IPS DF 4.7 (cell line): ENCODE results near the gene GNE.
A peak's percentile ranks its signal among the peaks of the same experiment; 100 is the strongest.
"Not testable (repeated sequence)": the region's sequence is repeated elsewhere in the genome, so short reads cannot be mapped to it uniquely, and the experiment has no call there.

Experiments
- DNase-seq: peaks from one replicate; pipeline ENCODE4 v3.0.0-alpha.2; 2013; ENCODE audit warnings: low spot score; ENCODE audit errors: extremely low read depth

Gene GNE

DNA sequence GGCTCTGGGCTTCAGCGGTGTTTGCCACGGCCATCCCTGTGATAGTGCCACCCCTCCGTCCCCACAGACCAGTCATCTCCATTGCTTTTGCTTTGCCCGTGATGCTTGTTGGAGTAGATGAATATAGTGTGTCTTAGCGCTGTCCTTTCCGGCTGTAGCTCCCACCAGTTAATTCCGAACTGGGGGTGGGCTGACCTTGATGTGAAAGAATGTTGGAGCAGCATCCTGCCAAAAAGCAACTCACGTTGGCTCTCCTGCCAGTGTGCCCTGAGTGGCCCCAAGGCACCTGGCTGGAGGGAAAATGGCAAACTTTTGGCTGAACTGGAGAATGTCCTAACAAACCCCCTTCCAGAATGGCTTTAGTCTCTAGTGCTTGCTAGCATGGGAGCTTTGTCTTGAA lies 47.5 kb downstream of the GNE start:
- DNase-seq, result no peak

DNA sequence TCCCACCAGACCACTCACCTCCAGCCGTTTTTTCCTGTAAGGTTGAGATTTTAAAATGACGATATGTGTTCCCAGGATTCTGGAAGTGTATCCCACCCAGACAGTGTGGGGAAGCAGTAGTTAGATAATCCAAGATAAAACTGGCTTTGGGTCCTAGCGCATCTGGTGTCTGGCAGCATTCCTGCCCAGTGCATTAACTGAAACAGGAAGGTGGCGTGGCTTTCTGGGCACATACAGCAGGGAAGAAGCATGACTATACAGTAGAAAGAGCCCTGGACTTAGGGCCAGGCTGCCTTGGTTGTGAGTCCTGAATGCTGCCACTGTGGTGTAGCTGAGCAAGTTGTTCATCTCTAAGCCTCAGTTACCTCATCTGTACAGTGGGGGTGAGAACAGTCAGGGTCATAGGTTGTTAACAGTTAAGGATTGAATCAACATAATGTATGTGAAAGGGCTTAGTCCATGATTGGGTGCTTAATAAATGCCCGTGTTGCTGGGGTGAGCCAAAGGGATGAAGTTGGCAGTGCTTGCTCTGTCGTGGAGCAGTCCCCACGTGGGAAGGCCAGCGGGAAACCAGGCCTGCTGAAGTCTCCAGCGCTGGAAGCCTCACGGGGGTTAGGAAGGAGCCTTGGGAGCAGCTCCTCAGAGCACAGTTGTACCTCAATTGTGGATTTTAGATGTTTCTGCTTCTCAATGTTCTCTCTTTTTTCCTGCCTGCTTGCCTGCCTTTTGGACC lies 49.6 kb downstream of the GNE start:
- DNase-seq, result no peak

DNA sequence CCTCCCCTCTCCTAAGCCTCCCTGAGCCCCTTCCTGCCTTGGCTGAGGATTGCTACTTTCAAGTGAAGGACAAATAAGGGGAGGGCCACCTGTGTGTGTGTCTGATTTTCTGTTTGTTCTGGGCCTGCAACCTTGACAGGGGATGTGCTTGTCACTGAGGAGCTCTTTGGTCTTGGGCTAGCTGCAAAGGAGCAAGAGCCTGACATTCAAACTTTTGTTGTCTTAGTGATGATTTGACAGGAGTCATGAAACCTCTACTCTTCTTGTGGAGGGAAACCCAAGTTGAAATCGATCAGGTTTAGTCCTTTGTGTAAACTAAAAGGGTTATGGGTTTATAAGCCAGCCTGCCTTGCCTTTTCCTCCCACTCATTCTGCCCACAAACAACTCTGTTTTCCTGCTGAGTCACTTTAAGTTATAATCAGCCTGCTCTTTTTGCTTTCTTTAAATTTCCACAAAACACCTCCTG lies 50.7 kb downstream of the GNE start:
- no peak for DNase-seq

DNA sequence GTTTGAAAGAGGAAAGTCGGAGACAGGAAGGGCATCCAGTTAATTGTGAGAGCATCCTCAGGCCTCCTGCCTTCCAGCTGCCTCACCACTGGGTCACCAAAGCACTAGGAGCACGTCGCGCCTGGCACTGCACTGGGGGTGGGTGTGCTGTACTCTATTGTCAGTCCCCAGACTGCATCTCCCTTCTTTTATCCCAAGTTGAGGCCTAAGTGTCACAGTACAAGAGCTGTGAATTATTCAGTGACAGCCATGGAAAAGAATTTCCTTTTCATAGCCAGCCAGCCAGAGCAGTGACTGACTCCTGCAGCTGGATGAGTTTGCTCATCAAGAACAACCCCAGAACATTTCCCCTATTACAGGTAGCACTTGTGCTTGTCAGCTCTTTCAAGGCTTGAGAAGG lies 51.2 kb downstream of the GNE start:
- no peak for DNase-seq

DNA sequence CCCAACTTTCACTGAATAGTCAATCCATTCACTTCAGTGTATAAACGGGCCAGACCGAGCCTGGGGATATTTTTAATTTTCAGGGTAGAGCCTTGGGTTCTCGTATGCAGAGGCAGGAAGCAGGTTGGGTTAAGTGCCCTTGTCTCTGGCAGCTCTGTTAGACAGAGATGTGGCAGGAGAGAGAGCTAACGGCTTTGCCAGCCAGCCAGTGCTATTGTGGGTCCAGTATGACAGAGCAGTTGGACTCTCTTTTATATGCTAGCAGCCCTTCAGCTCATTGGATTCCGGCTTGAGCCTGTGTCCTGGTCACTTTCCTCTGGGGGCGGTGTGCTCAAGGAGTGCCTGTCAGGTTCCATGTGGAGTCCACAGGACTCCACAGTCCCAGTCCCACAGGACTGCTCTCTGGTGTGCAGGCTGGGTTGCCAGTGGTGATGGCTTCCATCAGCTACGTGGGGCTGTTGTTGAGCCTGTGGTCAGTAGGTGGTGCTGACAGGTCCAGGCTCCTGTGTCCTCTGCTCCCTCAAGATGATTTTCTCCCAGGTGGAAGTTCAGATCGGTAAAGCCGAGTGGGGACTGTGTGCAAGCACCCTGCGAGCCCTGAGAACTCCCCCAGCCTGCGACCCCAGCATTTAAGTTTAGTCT lies 53.2 kb downstream of the GNE start:
- DNase-seq, result no peak

DNA sequence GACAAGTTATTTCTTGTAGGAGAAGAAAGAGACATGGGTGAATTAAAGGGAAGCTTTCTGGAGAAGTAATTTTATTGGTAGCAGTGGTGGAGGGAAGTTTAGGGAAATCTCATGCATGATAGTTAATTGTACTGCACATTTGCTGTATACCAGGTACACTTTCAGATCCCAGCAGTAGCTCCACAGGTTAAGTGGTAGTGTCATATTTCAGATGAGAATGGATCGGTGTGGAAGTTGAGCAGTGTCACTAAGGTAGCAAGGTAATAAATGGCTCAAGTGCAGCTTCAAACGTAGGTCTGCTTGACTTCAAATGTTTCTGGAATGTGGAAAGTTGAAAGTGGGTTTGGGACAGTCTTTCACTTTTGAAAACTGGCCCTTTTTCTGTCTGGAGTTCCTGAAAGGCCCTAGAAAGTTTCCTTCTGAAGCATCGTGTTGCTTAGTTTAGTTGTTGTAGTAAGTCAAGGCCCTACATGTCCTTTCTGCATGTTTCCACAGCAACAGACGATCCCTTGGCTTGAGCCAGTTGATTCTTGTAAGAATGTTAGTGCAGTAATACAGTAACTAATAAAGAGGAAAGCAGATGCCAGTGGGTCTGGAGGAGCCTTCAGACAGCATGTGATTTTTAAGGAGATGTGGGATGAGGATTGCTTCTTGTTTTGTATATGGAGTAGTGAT lies 63.8 kb downstream of the GNE start:
- DNase-seq, result no peak

DNA sequence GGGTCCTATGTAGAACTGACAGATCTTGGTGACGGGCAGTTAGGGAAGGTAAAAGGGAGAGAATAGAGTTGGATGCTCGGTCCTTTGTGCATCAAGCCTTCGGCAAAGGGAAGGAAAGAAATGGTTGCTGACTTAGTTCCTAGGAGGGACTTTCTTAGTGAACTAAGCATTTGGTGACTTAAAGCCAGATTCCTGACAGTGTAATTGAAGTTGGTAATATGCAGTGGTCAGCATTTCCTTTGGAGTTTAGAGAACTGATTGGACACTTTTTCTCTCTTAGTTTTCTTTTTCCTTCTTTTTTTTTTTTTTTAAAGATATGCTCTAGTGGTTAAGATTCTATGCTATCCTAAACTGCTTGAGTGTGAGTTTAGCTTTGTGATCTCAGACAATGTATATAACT lies 65.2 kb downstream of the GNE start:
- no peak for DNase-seq

DNA sequence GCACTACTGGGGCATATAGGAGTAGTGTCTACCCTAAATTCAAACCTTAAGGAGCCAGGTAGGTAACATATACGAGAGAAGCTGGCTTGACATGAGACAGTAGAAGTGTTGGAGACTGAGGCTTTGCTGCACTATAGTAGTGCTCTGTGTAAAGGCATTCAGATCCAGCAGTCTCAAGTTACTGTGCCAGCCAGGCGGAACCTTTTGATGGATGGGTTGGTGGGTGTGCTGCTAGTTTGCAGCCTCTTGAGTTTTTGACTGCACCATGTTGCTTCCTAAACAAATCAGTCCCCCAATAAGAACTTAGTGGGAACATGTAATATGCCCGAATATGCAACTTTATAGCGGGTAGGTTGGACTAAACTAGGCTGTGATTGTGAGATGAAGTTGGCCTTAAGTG lies 66.1 kb downstream of the GNE start:
- DNase-seq, result no peak

DNA sequence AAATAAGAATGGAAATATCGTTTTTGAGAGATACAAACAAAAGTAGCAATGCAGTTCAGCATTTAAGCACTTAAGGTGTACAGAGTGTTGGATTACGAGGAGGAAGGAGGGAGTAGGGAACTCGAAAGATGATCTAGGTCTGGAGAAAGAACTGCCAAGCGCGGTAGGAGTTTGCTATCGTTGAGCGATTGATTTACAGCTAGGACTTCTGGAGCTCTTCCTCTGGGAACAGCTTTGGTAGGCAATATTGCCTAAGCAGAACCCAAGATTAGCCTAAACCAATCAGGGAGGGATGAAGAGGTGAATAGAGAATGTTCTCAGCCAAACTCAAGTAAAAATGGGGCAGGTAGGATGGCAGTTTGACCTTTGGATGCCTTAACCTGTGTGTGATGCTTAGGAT lies 66.6 kb downstream of the GNE start:
- DNase-seq, result no peak

DNA sequence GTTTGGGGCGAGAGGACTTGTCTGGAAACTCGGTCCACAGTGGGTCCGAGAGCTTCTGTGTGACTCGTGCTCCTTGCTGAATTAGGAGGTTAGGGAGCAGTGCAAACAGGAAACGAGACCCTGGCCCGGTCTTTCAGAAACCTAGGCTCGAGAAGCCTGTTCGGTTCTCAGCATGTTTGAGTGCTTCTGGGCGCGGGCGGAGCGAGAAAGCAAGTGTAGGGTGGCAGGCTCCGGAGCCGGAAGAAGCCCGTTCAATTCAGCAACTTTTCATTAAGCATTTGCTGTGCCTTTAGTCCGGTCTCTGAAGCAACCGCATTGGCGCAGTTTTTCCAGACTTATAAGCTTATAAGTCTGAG lies 67.0 kb downstream of the GNE start:
- DNase-seq, result no peak

DNA sequence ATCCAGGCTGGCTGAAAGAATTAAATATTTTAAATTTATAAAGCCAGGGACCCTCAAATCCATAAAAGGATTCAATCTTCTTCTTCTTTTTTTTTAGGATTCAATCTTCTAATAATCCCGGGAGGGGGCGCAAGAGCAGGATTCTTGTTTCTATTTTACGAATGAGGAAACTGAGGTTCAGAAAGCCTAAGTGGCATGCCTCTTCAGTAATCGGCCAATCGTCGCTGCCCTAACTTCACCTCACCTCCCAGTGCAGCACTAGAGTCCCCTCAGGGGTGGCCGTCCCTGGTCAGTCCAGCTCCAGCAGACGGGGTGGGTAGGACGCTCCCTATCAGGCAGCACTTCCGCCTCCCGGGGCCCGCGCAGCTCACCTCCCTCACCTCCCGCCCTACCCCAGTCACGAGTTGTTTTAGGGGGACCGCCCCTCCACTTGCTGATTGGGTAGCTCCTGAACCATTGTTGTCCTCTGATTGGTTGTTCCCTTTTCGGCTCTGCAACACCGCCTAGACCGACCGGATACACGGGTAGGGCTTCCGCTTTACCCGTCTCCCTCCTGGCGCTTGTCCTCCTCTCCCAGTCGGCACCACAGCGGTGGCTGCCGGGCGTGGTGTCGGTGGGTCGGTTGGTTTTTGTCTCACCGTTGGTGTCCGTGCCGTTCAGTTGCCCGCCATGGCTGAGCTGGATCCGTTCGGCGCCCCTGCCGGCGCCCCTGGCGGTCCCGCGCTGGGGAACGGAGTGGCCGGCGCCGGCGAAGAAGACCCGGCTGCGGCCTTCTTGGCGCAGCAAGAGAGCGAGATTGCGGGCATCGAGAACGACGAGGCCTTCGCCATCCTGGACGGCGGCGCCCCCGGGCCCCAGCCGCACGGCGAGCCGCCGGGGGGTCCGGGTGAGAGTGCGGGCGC lies 67.6 kb downstream of the GNE start, which contains the start of gene CLTA:
Gene CLTA, plus strand, starts transcription at position 534 of the 902 bp plus-strand sequence. Its CDS starts 136 bp downstream, at position 670.
- peak; percentile 99 for DNase-seq

DNA sequence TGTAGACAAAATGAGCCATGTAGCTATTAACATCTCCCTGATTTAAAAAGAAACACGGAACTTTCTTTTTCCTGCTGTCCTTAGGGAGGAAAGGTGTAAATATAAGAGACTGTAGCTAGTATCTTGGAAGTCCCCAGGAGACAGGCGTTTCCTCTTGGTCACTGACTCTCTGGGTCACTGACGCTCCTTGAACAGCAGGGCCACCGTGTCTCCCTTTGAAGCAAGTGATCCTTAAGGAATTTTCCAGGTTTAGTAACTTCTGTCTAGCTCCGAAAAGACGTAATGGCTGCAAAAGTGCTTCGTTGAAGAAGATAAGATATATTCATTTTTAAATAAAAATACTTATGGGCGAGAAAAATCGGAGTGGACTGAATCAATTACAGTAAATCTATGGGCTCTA lies 68.3 kb downstream of the GNE start:
- DNase-seq, result no peak

DNA sequence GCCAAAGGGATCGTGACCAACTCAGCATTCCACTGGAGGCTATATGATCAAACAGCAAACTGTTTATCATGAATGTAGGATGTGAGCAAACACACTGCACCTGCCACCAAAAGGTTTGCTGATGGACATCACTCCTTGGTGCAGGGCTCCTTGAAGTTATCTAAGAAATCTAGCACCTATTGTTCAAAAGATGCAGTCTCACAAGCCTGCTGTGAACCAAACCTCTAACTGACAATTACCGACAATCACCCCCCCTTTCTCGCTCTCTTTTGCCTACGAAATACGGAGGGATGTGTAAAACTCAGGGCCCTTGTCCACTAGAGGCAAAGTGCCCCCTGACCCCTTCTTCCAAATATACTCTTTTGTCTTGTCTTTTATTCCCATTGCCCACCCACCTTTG lies 70.0 kb downstream of the GNE start:
- no peak for DNase-seq

DNA sequence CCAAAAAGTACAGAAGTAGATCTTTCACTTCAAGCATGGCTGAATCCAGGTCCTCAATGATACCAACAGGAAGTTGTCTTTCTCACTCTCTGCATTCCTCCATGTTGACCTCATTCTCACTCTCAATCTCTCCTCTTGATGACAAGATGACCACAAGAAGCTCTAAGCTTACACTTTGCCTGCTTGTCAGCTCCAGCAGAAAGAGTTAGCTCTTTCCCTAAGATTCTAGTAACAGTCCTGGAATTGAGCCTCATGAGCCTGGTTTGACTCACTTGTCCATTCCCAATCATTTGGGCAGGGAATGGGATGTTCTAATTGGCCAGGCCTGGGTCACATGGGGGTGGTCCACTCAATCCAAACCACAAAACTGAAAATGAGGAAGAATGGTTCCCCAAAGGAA lies 70.8 kb downstream of the GNE start:
- no peak for DNase-seq

DNA sequence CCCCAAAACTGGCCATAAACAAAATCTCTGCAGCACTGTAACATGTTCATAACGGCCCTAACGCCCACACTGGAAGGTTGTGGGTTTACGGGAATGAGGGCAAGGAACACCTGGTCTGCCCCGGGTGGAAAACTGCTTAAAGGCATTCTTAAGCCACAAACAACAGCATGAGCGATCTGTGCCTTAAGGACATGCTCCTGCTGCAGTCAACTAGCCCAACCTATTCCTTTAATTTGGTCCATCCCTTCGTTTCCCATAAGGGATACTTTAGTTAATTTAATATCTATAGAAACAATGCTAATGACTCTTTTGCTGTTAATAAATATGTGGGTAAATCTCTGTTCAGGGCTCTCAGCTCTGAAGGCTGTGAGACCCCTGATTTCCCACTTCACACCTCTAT lies 78.0 kb downstream of the GNE start:
- DNase-seq, result not testable (repeated sequence)

DNA sequence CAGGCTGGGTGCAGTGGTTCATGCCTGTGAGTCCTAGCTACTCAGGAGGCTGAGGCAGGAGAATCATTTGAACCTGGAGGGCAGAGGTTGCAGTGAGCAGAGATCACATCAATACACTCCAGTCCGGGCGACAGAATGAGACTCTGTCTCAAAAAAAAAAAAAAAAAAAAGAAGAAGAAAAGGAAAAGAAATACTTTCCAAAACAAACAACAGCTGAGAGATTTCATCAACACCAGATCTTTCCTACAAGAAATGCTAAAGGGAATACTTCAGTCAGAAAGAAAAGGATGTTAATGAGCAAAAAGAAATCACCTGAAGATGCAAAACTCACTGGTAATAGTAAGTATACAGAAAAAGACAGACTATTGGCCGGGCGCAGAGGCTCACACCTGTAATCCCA lies 80.7 kb downstream of the GNE start:
- DNase-seq, result no peak

DNA sequence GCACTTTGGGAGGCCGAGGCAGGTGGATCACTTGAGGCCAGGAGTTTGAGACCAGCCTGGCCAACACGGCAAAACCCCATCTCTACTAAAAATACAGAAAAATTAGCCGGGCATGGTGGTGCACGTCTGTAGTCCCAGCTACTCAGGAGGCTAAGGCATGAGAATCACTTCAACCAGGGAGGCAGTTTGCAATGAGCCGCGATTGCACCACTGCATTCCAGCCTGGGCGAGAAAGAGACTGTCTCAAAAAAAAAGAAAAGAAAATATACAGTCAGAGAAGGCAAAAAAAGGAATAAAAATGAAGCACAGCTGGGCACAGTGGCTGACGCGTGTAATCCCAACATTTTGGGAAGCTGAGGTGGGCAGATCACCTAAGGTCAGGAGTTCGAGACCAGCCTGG lies 81.8 kb downstream of the GNE start:
- not testable (repeated sequence) for DNase-seq

DNA sequence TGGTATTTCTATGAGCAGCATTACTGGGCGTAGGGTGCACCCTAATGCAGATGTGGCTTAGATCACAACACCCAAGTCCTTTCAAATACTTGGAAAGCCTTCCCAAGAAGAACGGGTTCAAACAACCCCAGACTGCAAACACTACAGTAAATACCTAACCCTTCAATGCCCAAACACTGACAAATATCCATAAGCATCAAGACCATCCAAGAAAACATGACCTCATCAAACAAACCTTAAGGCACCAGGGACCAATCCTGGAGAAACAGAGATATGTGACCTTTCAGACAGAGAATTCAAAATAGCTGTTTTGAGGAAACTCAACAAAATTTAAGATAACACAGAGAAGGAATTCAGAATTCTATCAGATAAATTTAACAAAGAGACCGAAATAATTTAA lies 83.0 kb downstream of the GNE start:
- not testable (repeated sequence) for DNase-seq

DNA sequence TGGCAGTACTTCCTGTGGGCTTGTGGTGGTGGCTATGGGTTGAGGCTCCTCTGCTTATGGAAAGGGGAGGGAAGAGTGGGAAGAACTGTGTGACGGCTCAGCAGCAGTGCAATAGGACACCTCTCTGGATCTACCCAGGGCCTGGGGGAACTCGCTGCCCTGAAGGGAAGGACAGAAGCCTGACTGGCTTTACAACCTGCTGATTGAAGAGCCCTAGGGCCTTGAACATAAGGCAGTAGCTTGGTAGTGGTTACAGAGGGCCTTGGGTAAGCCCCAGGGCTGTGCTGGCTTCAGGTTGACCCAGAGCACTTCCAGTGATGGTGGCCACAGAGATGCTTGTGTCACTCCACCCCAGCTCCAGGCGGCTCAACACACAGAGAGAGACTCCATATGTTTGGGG lies 83.5 kb downstream of the GNE start:
- no peak for DNase-seq

DNA sequence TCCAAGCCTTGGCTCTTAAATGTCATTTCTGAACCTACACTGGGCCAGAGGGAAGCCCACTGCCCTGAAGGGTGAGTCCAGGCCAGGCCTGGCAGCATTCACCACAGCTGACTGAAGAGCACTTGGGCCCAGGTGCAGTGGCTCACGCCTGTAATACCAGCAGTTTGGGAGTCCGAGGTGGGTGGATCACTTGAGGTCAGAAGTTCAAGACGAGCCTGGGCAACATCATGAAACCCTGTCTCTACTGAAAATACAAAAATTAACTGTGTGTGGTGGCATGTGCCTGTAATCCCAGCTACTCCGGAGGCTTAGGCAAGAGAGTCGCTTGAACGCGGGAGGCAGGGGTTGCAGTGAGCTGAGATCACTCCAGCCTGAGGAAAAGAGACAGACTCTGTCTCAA lies 84.0 kb downstream of the GNE start:
- no peak for DNase-seq

DNA sequence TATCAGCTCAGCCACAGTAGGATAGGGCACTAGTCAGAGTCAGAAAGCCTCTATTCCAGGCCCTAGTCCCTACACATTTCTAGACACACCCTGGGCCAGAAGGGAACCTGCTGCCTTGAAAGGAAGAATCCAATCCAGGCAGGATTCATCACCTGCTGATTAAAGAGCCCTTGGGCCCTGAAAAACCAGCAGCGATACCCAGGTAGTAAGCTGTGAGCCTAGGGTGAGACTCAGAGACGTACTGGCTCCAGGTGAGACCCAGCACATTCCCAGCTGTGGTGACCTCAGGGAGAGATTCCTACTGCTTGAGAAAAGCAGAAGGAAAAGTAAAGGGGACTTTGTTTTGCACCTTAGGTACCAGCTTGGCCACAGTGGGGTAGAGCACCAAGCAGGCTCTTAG lies 84.4 kb downstream of the GNE start:
- no peak for DNase-seq

DNA sequence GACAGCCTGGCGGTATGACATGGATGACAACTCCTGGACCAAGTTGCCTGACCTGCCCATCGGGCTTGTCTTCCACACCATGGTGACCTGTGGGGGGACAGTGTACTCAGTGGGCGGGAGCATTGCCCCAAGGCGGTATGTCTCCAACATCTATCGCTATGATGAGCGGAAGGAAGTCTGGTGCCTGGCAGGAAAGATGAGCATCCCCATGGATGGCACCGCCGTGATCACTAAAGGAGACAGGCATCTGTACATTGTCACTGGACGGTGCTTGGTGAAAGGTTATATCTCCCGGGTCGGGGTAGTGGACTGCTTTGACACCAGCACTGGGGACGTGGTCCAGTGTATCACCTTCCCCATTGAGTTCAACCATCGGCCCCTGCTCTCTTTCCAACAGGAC lies 87.7 kb downstream of the GNE start:
- no peak for DNase-seq
